ENCODE results near the gene EEFSEC. TPM values are rescaled to one million over a fixed set of nuclear protein-coding genes. Genes with fewer than 3 reads are reported as not detected.

EEFSEC gene
- total RNA-seq, 4 donors from 2014 or later: 25.1 to 43.5 (median 29.5) TPM

DNA sequence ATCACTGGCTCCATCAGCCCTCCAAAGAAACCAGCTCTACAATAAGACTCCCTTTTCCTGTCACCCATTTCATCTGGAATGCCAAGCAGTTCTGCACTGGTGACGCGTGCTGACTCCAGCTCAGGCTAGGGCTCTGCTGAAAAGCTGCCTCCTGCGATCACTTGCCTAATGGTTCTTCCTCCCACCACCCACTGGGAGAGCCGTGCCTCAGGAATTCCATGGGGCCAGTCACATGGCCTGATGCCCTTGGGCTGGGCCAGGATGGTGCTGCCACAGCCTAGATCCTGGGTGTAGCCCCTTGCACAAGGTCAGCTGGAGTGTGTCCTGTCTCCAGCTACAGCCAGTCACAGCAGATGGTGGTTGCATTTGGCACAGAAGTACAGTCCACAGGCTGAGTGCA lies 214.5 kb downstream of the EEFSEC start:
- DNase-seq (ENCODE audit: low spot score in 2 of 2): no peak
- WGBS, 2 donors: 63 to 87% methylated on average over 4 of the region's 4 CpGs

DNA sequence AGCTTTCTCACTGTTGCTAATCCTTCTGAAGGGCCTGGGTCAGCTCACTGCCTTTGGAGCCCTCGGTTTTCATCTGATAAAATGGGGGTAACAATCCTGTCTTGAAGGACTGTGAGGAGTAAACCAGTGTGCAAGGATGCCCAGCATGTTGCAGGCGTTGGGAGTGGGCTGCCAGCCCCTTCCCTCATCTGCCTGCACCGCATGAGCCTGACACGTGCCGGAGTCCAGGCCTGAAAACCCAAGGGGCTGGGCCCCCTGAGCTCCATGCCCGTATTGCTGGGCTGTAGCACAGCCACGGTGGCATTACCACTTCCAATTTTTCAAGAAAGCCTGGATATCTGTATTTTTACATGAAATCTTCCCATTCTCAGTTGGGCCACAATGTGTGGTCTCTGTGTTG lies 215.3 kb downstream of the EEFSEC start:
- H3K9me3 ChIP-seq: no peaks in the 10 kb centered on the region
- H3K36me3 ChIP-seq: peaks cover 0 to 50% (median 0%) of the 10 kb centered on the region in 3 donors
- no peaks in the 10 kb centered on the region for H3K27me3 ChIP-seq
- no peak overlapping the region for H3K4me3 ChIP-seq
- peaks cover 0 to 8% (median 0%) of the 10 kb centered on the region in 4 donors for H3K4me1 ChIP-seq
- TF ChIP-seq, protein P1, sequence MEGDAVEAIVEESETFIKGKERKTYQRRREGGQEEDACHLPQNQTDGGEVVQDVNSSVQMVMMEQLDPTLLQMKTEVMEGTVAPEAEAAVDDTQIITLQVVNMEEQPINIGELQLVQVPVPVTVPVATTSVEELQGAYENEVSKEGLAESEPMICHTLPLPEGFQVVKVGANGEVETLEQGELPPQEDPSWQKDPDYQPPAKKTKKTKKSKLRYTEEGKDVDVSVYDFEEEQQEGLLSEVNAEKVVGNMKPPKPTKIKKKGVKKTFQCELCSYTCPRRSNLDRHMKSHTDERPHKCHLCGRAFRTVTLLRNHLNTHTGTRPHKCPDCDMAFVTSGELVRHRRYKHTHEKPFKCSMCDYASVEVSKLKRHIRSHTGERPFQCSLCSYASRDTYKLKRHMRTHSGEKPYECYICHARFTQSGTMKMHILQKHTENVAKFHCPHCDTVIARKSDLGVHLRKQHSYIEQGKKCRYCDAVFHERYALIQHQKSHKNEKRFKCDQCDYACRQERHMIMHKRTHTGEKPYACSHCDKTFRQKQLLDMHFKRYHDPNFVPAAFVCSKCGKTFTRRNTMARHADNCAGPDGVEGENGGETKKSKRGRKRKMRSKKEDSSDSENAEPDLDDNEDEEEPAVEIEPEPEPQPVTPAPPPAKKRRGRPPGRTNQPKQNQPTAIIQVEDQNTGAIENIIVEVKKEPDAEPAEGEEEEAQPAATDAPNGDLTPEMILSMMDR (IDR thresholded peaks at IDR 0.05): no peak
- no peak for TF ChIP-seq POLR2A (IDR thresholded peaks at IDR 0.05)
- no peak for TF ChIP-seq EP300 (IDR thresholded peaks at IDR 0.05)
- DNase-seq (ENCODE audit: low spot score in 2 of 2): no peak
- H3K27ac ChIP-seq: no peak overlapping the region
- WGBS, 2 donors: 85 to 90% methylated on average over 7 of the region's 7 CpGs

More for the DNA sequence above, 214.5 kb downstream of the EEFSEC start:
- peaks cover 0 to 45% (median 0%) of the 10 kb centered on the region in 3 donors for H3K36me3 ChIP-seq
- no peaks in the 10 kb centered on the region for H3K9me3 ChIP-seq
- no peak overlapping the region for H3K27ac ChIP-seq
- H3K27me3 ChIP-seq: no peaks in the 10 kb centered on the region
- H3K4me1 ChIP-seq: peaks cover 0 to 8% (median 0%) of the 10 kb centered on the region in 4 donors
- TF ChIP-seq POLR2A (IDR thresholded peaks at IDR 0.05) (no peak), EP300 (IDR thresholded peaks at IDR 0.05) (no peak)
- TF ChIP-seq, protein P1 (IDR thresholded peaks at IDR 0.05): no peak
- H3K4me3 ChIP-seq: no peak overlapping the region

DNA sequence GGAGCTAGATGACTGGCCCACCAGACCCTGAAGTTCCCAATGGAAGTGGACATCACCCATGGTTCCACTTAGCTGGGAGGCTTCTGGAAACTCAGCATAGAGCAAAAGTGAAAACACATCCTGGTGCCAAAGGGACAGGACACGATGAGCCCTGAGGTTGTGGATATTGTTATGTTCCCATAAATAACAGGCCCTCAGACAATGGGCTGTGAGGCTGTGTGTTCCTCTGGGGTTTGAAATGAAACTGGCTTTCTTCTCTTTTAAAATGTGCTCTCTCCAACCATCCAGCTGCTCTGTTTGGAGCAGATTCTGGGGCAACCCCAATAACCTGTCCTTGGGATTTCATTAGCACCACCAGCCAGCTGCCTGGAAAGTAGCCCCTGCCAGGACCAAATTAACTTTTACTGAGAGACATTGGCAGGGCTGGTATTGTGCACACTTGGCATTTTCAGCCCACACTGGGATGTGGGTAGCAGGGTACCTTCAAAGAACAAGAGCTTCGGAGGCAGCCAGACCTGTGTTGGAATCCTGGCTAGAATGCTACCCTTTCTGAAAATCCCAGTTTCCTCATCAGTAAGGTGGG lies 215.9 kb downstream of the EEFSEC start:
- H3K27me3 ChIP-seq: no peaks in the 10 kb centered on the region
- 63 to 72% methylated on average over 2 of the region's 2 CpGs for WGBS, 2 donors
- DNase-seq (ENCODE audit: low spot score in 2 of 2): no peak
- H3K36me3 ChIP-seq: peaks cover 0 to 55% (median 0%) of the 10 kb centered on the region in 3 donors
- TF ChIP-seq, protein P1 (IDR thresholded peaks at IDR 0.05): no peak
- TF ChIP-seq EP300 (IDR thresholded peaks at IDR 0.05) (no peak), POLR2A (IDR thresholded peaks at IDR 0.05) (no peak)
- H3K4me1 ChIP-seq: peaks cover 0 to 8% (median 0%) of the 10 kb centered on the region in 4 donors
- H3K27ac ChIP-seq: no peak overlapping the region
- no peaks in the 10 kb centered on the region for H3K9me3 ChIP-seq
- no peak overlapping the region for H3K4me3 ChIP-seq

DNA sequence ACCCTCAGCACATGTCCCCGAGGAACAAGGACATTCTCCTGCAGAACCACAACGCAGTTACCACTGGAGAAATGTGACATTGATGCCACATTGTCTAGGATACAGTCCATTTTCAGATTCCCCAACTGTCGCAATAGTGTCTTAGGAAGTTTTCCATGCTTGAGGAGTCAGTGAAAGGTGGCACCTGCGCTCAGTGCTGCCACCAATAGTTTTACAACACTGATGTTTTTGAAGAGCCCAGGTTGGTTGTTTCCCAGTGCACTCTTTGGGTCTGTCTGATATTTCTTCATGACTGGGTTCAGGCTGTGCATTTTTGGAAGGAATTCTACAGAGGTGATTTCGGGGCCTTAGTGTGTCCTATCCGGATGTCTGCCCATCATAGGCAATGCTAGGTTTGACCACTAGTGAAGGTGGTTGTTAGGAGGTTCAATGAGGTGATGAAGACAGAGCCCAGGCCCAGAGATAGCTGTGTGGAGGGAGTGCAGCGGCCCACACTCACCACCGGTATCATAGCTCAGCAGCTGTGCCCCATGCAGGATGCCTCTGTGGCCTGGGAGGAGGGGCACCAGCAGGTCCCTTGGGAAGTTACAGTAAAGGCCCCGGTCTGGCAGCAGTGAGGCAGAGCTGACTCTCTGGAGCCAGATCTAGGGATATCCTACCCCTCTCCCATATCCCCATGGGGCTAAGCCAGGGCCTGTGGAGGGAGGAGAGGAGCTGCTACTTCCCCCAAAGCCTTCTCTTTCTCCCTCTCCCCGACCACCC lies 216.8 kb downstream of the EEFSEC start:
- 85 to 86% methylated on average over 10 of the region's 10 CpGs for WGBS, 2 donors
- no peaks in the 10 kb centered on the region for H3K27me3 ChIP-seq

More for the DNA sequence above, 216.8 kb downstream of the EEFSEC start:
- TF ChIP-seq EP300 (IDR thresholded peaks at IDR 0.05): no peak
- TF ChIP-seq, protein P1 (IDR thresholded peaks at IDR 0.05): no peak
- no peak for TF ChIP-seq POLR2A (IDR thresholded peaks at IDR 0.05)
- no peak for DNase-seq (ENCODE audit: low spot score in 2 of 2)
- peaks cover 0 to 51% (median 0%) of the 10 kb centered on the region in 3 donors for H3K36me3 ChIP-seq
- no peaks in the 10 kb centered on the region for H3K9me3 ChIP-seq
- no peak overlapping the region for H3K27ac ChIP-seq
- no peak overlapping the region for H3K4me3 ChIP-seq
- peaks cover 0 to 8% (median 0%) of the 10 kb centered on the region in 4 donors for H3K4me1 ChIP-seq
